ENCODE results near the gene TEX13B. TPM values are rescaled to one million over a fixed set of nuclear protein-coding genes. Genes with fewer than 3 reads are reported as not detected.
A peak's percentile ranks its signal among the peaks of the same experiment; 100 is the strongest.

TEX13B gene
- total RNA-seq, 1 donor from 2014 or later = not detected

DNA sequence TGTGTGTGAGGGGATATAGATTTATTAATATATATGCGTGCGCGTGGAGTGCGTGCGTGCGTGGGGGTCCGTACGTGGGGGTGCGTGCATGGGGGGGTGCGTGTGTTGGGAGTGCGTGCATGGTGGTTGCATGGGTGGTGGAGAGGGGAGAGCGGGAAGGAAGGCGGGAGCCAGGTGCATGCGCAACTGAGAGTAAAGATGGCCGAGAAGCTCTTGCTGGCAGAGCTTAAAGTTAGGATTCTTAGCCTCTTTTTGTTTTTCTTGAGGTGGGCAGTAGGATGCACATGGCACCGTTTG lies 45.8 kb downstream of the TEX13B start:
- Mint-ChIP-seq H3K27ac (no peak overlapping the region), H3K4me1 (ENCODE audit: low read depth) (peaks cover 4% of the 10 kb centered on the region), H3K4me3 (ENCODE audit: low read depth) (peak overlapping the region; percentile 71), H3K36me3 (ENCODE audit: insufficient read depth) (no peaks in the 10 kb centered on the region), H3K27me3 (peaks cover 28% of the 10 kb centered on the region), H3K9me3 (ENCODE audit: low read depth) (no peaks in the 10 kb centered on the region)
- no peak for DNase-seq (ENCODE audit: low spot score, unreplicated experiment)
- TF ChIP-seq, protein P1, sequence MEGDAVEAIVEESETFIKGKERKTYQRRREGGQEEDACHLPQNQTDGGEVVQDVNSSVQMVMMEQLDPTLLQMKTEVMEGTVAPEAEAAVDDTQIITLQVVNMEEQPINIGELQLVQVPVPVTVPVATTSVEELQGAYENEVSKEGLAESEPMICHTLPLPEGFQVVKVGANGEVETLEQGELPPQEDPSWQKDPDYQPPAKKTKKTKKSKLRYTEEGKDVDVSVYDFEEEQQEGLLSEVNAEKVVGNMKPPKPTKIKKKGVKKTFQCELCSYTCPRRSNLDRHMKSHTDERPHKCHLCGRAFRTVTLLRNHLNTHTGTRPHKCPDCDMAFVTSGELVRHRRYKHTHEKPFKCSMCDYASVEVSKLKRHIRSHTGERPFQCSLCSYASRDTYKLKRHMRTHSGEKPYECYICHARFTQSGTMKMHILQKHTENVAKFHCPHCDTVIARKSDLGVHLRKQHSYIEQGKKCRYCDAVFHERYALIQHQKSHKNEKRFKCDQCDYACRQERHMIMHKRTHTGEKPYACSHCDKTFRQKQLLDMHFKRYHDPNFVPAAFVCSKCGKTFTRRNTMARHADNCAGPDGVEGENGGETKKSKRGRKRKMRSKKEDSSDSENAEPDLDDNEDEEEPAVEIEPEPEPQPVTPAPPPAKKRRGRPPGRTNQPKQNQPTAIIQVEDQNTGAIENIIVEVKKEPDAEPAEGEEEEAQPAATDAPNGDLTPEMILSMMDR (IDR thresholded peaks at IDR 0.05; ENCODE audit: unreplicated experiment) = no peak

DNA sequence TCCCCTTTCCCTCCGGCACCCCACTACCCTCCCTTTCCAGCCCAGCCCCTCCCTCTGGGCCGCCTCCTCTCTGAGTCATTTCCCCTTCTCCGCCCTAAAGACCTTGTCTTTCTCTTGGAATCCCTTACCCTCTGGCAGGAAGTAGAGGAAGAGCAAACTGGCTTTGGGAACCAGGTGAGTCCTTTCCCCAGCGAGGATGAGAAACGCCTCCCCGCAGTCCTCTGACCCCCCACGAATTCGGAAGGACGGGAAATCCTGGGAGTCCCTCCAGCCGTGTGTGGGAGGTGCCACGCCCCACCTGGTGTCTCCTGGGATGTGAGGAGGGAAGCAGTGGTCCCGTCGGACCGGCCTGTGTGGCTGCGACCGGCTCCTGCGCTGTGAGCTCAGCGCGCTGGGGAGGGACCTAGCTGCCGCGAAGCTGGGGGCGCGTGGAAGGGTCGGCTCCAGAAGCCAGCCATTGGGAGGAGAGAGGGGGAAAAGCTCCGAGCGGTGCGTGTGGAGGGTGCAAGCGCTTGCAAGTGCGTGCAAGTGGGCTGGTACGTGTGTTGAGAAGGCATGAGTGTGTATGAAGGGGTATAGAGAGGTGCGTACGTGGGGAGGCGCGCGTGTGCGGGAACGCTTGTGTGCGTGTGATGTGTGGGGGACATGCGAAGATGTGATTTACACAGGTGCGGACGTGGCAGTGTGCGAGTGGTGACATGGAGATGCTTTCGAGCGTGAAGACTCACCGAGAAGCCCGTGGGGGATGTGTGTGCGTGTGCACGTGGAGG lies 46.3 kb downstream of the TEX13B start:
- peaks cover 4% of the 10 kb centered on the region for H3K4me1 Mint-ChIP-seq (ENCODE audit: low read depth)
- H3K9me3 Mint-ChIP-seq (ENCODE audit: low read depth) = no peaks in the 10 kb centered on the region
- peak overlapping the region; percentile 71 for H3K4me3 Mint-ChIP-seq (ENCODE audit: low read depth)
- no peak for DNase-seq (ENCODE audit: low spot score, unreplicated experiment)
- H3K27me3 Mint-ChIP-seq = peaks cover 28% of the 10 kb centered on the region
- TF ChIP-seq, protein P1 (IDR thresholded peaks at IDR 0.05; ENCODE audit: unreplicated experiment) = no peak
- peak overlapping the region; percentile 15 for H3K27ac Mint-ChIP-seq
- no peaks in the 10 kb centered on the region for H3K36me3 Mint-ChIP-seq (ENCODE audit: insufficient read depth)

DNA sequence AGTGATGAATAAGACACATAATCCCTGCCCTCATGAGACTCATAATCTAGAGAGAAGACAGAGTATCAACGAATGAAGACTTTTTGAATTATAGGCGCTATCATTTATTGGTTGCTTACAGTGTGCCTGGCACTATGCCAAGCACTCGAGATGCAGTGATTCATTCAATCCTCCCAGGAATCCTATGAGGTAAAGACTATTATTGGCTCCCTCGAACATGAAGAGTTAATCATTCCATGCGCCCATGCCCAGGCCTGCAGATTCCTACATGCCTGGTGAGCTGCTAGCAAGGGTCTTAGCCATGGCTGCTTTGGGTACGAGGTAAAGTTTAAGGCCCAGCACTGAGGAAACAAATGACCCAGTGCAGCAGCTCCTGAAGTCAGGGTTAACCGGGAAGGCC lies 47.0 kb downstream of the TEX13B start:
- no peaks in the 10 kb centered on the region for H3K9me3 Mint-ChIP-seq (ENCODE audit: low read depth)
- peak overlapping the region; percentile 71 for H3K4me3 Mint-ChIP-seq (ENCODE audit: low read depth)
- H3K27ac Mint-ChIP-seq = no peak overlapping the region
- H3K4me1 Mint-ChIP-seq (ENCODE audit: low read depth) = peaks cover 4% of the 10 kb centered on the region
- H3K36me3 Mint-ChIP-seq (ENCODE audit: insufficient read depth) = no peaks in the 10 kb centered on the region
- DNase-seq (ENCODE audit: low spot score, unreplicated experiment) = no peak
- peaks cover 28% of the 10 kb centered on the region for H3K27me3 Mint-ChIP-seq
- TF ChIP-seq, protein P1 (IDR thresholded peaks at IDR 0.05; ENCODE audit: unreplicated experiment) = no peak

DNA sequence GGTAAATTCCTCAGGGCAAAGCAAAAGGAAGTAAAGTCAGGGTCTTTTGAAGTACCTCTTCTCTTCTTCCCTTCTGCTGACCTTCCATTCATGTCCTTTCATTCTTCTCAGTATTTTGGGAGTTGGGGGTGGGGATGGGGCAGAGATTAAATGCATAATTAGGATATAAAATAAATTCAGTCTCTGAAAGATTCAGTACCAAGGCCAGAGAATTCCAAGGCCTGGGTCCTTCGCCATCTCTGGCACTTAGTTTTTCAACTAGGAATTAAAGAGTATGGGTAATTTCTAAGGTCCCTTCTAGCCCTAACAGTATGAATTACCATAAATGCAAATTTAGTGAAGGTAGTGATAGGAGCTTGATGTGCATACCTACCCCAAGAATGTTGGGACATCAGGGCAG lies 47.9 kb downstream of the TEX13B start:
- Mint-ChIP-seq H3K9me3 (ENCODE audit: low read depth) (no peaks in the 10 kb centered on the region), H3K36me3 (ENCODE audit: insufficient read depth) (no peaks in the 10 kb centered on the region), H3K4me1 (ENCODE audit: low read depth) (peaks cover 12% of the 10 kb centered on the region), H3K27ac (no peak overlapping the region), H3K4me3 (ENCODE audit: low read depth) (no peak overlapping the region), H3K27me3 (peaks cover 28% of the 10 kb centered on the region)
- TF ChIP-seq, protein P1 (IDR thresholded peaks at IDR 0.05; ENCODE audit: unreplicated experiment) = no peak
- DNase-seq (ENCODE audit: low spot score, unreplicated experiment) = no peak

Other genes starting within 250 kb of the TEX13B start
- 39.6 and 41.4 TPM in 2 replicates for gene TSC22D3, start 206.6 kb downstream of the TEX13B start, total RNA-seq
- gene NCBP2L, start 204.6 kb downstream of the TEX13B start, total RNA-seq = not detected in 2 replicates
- gene MID2, start 156.5 kb downstream of the TEX13B start, total RNA-seq = 5.9 and 6.2 TPM in 2 replicates
- 67.9 and 85.3 TPM in 2 replicates for gene VSIG1, start 62.7 kb upstream of the TEX13B start, total RNA-seq
- 84.7 and 87.4 TPM in 2 replicates for gene PSMD10, start 109.2 kb upstream of the TEX13B start, total RNA-seq
- 12.6 and 15.1 TPM in 2 replicates for gene ATG4A, start 109.4 kb upstream of the TEX13B start, total RNA-seq

Measured in progenitor cell of endocrine pancreas (in vitro differentiated cells).